Effector memory CD8-positive, alpha-beta T cell (primary cell): Measurements from ENCODE around the gene TACSTD2.
"Not testable (repeated sequence)": the region's sequence is repeated elsewhere in the genome, so short reads cannot be mapped to it uniquely, and the experiment has no call there.

Source experiments
- ATAC-seq: fragments of 150-1000 bp; cut with Tn5 transposase; replicated peaks from 2 replicates; pipeline ENCODE4 v1.10.0; 2021; ENCODE audit warnings: mild to moderate bottlenecking, moderate library complexity
- DNase-seq, 3 experiments: peaks; one replicate each; pipeline ENCODE4 v3.0.0; 2021
- H3K27ac Mint-ChIP-seq, 2 donors: one replicate each; pipeline ENCODE4 v1.8.0; 2022; ENCODE audit warnings: mild to moderate bottlenecking in 2 of 2, mixed read lengths in 2 of 2, moderate library complexity in 2 of 2
- H3K27me3 Mint-ChIP-seq, 2 donors: one replicate each; pipeline ENCODE4 v1.8.0; 2022; ENCODE audit warnings: mixed read lengths in 2 of 2
- H3K36me3 Mint-ChIP-seq: one replicate; pipeline ENCODE4 v1.8.0; 2022; ENCODE audit warnings: mild to moderate bottlenecking, moderate library complexity, mixed read lengths; ENCODE audit not compliant: insufficient read depth
- H3K4me1 Mint-ChIP-seq, 2 donors: one replicate each; pipeline ENCODE4 v1.8.0; 2022; ENCODE audit warnings: low read depth in 2 of 2, mixed read lengths in 2 of 2
- H3K4me3 Mint-ChIP-seq, 2 donors: one replicate each; pipeline ENCODE4 v1.8.0; 2022; ENCODE audit warnings: mild to moderate bottlenecking in 2 of 2, mixed read lengths in 2 of 2, moderate library complexity in 2 of 2
- H3K9me3 Mint-ChIP-seq, 2 donors: one replicate each; pipeline ENCODE4 v1.8.0; 2022; ENCODE audit warnings: mixed read lengths in 2 of 2

The TACSTD2 gene

GRCh38 chr1:58545591-58546519 lies 31.2 kb downstream of the TACSTD2 start:
- peaks cover 14 to 29% of the 10 kb centered on the region in 2 donors for H3K4me1 Mint-ChIP-seq
- peaks cover 17% of the 10 kb centered on the region for H3K36me3 Mint-ChIP-seq
- ATAC-seq = peak; percentile 84
- peaks cover 9 to 12% of the 10 kb centered on the region in 2 donors for H3K27me3 Mint-ChIP-seq
- peak; percentile 80 to 82 (median 81) for DNase-seq
- H3K27ac Mint-ChIP-seq = peak overlapping the region; percentile 99
- H3K9me3 Mint-ChIP-seq = no peaks in the 10 kb centered on the region
- H3K4me3 Mint-ChIP-seq = peak overlapping the region; percentile 92 to 93

GRCh38 chr1:58543260-58543659 lies 33.8 kb downstream of the TACSTD2 start:
- no peak for ATAC-seq
- Mint-ChIP-seq H3K4me1 (peaks cover 14 to 29% of the 10 kb centered on the region in 2 donors), H3K4me3 (no peak overlapping the region), H3K27ac (peak overlapping the region in 1 of 2 donors; percentile 1), H3K27me3 (no peaks in the 10 kb centered on the region), H3K36me3 (peaks cover 23% of the 10 kb centered on the region), H3K9me3 (no peaks in the 10 kb centered on the region)
- DNase-seq = no peak

DNA sequence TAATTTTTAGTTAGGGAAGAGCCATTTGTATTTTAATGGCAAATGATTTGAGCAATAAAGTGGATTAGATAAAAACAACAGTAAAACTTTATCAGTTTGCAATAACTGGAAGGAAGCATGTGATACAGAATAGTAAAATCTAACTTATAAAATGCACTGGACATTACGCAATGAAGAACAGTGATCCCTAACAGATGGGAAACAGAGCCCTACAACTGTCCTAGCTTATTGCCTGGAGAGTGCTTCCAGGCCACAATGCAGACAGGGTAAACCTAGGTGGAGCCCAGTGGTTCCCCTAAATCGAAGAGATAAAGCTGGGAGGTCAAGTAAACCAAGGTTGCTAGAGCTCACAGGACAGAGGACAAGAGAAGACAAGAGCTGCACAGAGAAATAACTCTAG lies 37.5 kb downstream of the TACSTD2 start:
- Mint-ChIP-seq H3K27me3 (no peaks in the 10 kb centered on the region), H3K36me3 (peaks cover 23% of the 10 kb centered on the region), H3K4me1 (peaks cover 4 to 11% of the 10 kb centered on the region in 2 donors), H3K9me3 (no peaks in the 10 kb centered on the region), H3K27ac (no peak overlapping the region), H3K4me3 (no peak overlapping the region)
- DNase-seq = no peak
- ATAC-seq = no peak

DNA sequence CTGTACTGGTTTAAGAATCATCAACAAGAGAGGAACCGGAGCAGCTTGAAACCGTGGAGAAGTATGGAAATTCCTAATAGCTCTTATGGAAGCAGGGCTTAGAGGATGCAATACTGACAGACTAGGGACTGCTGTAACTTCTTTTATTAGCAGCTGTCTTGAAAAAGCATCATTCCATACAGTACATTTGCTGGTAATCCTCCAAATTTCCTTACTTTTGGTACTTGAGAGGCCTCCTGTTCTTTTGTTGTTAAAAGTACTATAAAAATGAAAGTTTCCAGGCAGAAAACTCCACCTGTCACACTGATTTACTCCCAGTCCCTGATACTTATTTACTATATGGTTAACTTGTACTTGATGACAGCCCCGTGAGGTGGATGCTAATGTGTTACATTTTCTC lies 38.2 kb downstream of the TACSTD2 start:
- ATAC-seq (no peak), DNase-seq (no peak)
- no peak overlapping the region for H3K4me3 Mint-ChIP-seq
- no peaks in the 10 kb centered on the region for H3K27me3 Mint-ChIP-seq
- peaks cover 23% of the 10 kb centered on the region for H3K36me3 Mint-ChIP-seq
- H3K9me3 Mint-ChIP-seq = no peaks in the 10 kb centered on the region
- no peak overlapping the region for H3K27ac Mint-ChIP-seq
- H3K4me1 Mint-ChIP-seq = peaks cover 4 to 11% of the 10 kb centered on the region in 2 donors

DNA sequence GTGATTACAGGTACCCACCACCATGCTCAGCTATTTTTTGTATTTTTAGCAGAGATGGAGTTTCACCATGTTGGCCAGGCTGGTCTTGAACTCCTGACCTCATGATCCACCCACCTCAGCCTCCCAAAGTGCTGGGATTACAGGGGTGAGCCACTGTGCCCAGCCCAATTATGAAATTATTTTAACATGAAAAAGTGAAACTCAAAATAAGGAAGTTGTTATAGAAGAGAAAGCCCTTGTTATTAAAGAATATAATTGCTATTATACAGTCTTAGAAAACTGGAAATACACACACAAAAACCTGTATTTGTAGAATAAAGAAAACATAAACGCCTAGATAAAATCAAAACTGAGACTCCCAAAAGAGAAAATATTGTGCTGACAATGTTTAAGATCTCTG lies 45.2 kb downstream of the TACSTD2 start:
- not testable (repeated sequence) for H3K4me1 Mint-ChIP-seq, H3K27ac Mint-ChIP-seq, H3K9me3 Mint-ChIP-seq, H3K36me3 Mint-ChIP-seq, DNase-seq, ATAC-seq, H3K27me3 Mint-ChIP-seq, H3K4me3 Mint-ChIP-seq

GRCh38 chr1:58529284-58529683 lies 47.8 kb downstream of the TACSTD2 start:
- ATAC-seq (no peak), DNase-seq (no peak)
- H3K9me3 Mint-ChIP-seq = no peaks in the 10 kb centered on the region
- no peak overlapping the region for H3K27ac Mint-ChIP-seq
- no peak overlapping the region for H3K4me3 Mint-ChIP-seq
- H3K36me3 Mint-ChIP-seq = peaks cover 14% of the 10 kb centered on the region
- H3K27me3 Mint-ChIP-seq = no peaks in the 10 kb centered on the region
- no peaks in the 10 kb centered on the region for H3K4me1 Mint-ChIP-seq

DNA sequence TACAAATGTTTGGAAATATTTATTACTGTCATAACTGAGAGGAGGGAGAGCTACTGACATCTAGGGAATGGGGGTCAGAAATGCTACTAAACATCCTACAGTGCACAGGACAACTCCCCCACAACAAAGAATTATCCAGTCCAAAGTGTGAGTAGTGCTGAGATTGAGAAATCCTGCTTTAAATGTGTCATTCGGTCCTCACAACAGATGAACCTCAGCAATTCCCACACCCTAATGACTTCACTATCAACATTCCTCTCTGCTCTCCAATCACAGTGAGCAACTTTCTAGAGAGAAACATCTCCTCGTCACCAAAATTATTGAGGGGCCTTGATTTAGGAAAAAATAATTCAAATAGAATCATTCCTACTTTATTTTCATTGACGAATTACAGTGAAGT lies 48.5 kb downstream of the TACSTD2 start:
- ATAC-seq = no peak
- Mint-ChIP-seq H3K36me3 (peaks cover 21% of the 10 kb centered on the region), H3K4me1 (no peaks in the 10 kb centered on the region), H3K27ac (no peak overlapping the region), H3K9me3 (no peaks in the 10 kb centered on the region), H3K27me3 (no peaks in the 10 kb centered on the region), H3K4me3 (no peak overlapping the region)
- no peak for DNase-seq
